GM12891 (cell line): Measurements from ENCODE around the gene RGS3.

ENCODE experiments used
- DNase-seq: peaks from one replicate; pipeline ENCODE4 v3.0.0; 2011; ENCODE audit warnings: low spot score; ENCODE audit not compliant: insufficient read length
- FAIRE-seq: peaks from 2 replicates; lab custom pipeline; 2011; peaks lifted over from hg19 to GRCh38; lab: Jason Lieb, UNC
- PAX5 ChIP-seq: IDR thresholded peaks from 2 replicates; pipeline ENCODE4 v1.6.1; 2011; ENCODE audit warnings: low read length, moderate library complexity, mild to moderate bottlenecking; ENCODE audit not compliant: insufficient read depth, severe bottlenecking
- POLR2A ChIP-seq: IDR thresholded peaks from 2 replicates; pipeline ENCODE4 v1.6.1; 2011; ENCODE audit warnings: low read depth, low read length, control low read depth
- POLR2AphosphoS5 ChIP-seq: IDR thresholded peaks from 2 replicates; pipeline ENCODE4 v1.6.1; 2011; ENCODE audit warnings: low read depth, low read length, control low read depth
- POU2F2 ChIP-seq: IDR thresholded peaks from 2 replicates; pipeline ENCODE4 v1.6.1; 2011; ENCODE audit warnings: low read depth, mild to moderate bottlenecking, control low read depth, low read length, moderate library complexity
- SPI1 ChIP-seq: IDR thresholded peaks from 2 replicates; pipeline ENCODE4 v1.6.1; 2011; ENCODE audit warnings: low read depth, low read length, control low read depth
- TAF1 ChIP-seq: IDR thresholded peaks from 2 replicates; pipeline ENCODE4 v1.6.1; 2011; ENCODE audit warnings: low read depth, low read length, control low read depth

RGS3 gene

DNA sequence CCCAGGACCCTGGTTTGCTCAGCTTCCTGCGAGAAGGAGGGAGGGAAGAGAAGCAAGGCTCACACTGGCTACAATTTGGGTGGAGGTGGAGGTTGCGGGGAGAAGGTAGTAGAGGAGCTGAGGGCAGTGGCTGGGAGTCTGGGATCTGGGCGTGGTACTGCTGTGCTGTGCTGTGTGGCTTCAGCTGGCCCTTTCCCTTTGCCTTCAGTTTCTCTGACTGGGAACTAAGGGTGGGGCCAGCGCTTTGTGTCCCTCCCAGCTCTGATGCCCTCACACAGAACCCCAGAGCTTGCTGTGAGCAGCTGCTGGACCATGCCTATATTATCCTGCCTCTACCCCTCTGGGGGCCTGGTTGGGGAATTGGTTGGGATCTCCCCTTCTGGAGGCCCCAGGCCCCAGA is 60.9 kb downstream of the RGS3 start:
- no peak for FAIRE-seq
- TF ChIP-seq TAF1 (no peak), POLR2AphosphoS5 (no peak), SPI1 (no peak), POLR2A (no peak), POU2F2 (no peak), PAX5 (no peak)
- no peak for DNase-seq

GRCh38 chr9:113525205-113525604 is 61.7 kb downstream of the RGS3 start:
- TF ChIP-seq POLR2AphosphoS5 (no peak), SPI1 (no peak), PAX5 (no peak), POU2F2 (no peak), POLR2A (no peak), TAF1 (no peak)
- FAIRE-seq = no peak

GRCh38 chr9:113525831-113526230 is 62.3 kb downstream of the RGS3 start:
- DNase-seq = no peak
- TF ChIP-seq TAF1 = no peak
- no peak for TF ChIP-seq SPI1
- no peak for TF ChIP-seq POU2F2
- TF ChIP-seq PAX5 = no peak
- no peak for TF ChIP-seq POLR2AphosphoS5
- TF ChIP-seq POLR2A = no peak
- no peak for FAIRE-seq

More at GRCh38 chr9:113525205-113525604, 61.7 kb downstream of the RGS3 start:
- DNase-seq = no peak

DNA sequence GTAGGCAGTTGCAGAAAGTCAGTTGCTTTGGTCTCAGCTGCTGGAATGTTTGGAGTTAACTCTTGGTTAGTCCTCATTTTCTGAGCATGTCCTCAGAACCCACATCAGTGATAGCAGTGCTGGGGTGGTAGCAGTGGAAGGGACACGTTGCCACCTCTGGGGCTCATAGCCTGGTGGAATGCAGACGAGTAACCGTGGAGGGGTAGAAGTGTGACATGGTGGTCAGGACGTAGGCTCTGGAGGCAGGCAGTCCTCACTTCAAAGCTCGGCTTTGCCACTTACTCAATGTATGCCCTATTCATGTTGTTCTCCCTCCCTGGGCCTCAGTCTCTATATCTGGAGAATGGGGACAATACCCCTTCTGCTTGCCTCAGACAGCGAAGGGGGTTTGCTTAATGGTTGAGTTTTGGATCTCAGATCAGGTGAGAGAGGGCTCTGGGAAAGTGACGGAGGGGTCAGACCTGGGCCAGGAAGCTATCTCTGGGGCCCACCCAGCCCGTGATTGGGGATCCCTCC is 62.8 kb downstream of the RGS3 start:
- no peak for DNase-seq
- TF ChIP-seq POLR2A = no peak
- TF ChIP-seq POLR2AphosphoS5 = no peak
- TF ChIP-seq POU2F2 = no peak
- no peak for TF ChIP-seq SPI1
- no peak for FAIRE-seq

- no peak for DNase-seq
- no peak for TF ChIP-seq POLR2A
- TF ChIP-seq PAX5 = no peak
- no peak for TF ChIP-seq TAF1
- no peak for TF ChIP-seq POU2F2
- TF ChIP-seq SPI1 = no peak
- TF ChIP-seq POLR2AphosphoS5 = no peak
- no peak for FAIRE-seq
These were observed 63.3 kb downstream of the RGS3 start for GRCh38 chr9:113526841-113527240.

GRCh38 chr9:113528088-113528487 is 64.6 kb downstream of the RGS3 start:
- TF ChIP-seq POLR2AphosphoS5 (no peak), TAF1 (no peak)
- DNase-seq = no peak
- no peak for FAIRE-seq

DNA sequence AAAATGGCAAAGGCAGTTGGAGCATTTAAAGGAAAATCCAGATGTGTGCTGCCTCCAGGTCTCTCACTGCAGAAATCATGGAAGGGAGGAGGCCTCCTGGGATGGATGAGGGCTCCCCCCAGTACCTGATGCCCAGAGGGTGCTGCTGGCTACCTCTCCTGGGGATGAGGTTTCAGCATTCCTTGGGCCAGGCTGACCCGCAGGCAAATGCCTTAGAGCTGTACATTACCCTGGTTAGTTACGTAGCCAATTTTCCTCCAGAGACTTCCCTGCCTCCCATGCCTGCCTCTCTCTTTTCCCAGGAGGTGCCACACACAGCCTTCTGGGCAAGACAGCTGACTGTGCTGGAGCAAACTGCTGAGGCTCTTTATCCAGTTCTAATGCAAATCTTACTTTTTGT is 65.3 kb downstream of the RGS3 start:
- FAIRE-seq = no peak
- TF ChIP-seq TAF1 (no peak), POU2F2 (no peak)

DNA sequence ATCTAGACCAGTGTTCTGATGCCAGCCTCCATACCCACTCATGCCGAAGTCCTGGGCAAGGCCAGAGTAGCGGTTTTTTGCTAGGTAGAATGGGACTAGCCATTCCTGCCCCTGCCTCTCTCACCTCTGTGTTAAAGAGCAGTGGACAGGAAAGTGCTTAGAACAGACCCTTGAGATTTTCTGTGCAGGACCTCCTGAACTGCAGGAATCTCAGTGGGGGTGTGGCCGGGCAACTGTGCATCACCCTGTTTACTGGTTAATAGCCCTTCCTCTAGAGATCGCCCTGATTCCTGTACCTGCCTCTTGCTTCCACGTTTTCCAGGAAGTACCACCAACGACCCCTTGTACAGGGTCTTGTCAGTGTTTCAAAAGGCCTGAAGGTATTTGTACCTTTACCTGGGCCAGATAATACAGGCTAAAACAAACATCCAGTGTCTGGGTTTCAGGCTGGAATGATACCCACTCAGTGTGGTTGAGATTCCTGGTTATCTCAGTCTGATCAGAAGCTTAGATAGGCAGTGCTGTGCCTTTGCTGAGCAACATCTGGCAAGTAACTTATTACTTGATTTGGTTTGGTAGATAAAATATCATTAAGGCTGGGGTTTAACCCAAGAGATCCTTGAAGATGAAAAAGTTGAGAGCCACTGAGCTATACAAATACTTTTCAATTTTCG is 65.9 kb downstream of the RGS3 start:
- TF ChIP-seq PAX5 = no peak
- no peak for TF ChIP-seq TAF1
- TF ChIP-seq POU2F2 = no peak
- TF ChIP-seq POLR2A = no peak
- TF ChIP-seq POLR2AphosphoS5 = no peak
- no peak for TF ChIP-seq SPI1
- no peak for FAIRE-seq
- DNase-seq = no peak

More for the DNA sequence above, 65.3 kb downstream of the RGS3 start:
- DNase-seq = no peak

DNA sequence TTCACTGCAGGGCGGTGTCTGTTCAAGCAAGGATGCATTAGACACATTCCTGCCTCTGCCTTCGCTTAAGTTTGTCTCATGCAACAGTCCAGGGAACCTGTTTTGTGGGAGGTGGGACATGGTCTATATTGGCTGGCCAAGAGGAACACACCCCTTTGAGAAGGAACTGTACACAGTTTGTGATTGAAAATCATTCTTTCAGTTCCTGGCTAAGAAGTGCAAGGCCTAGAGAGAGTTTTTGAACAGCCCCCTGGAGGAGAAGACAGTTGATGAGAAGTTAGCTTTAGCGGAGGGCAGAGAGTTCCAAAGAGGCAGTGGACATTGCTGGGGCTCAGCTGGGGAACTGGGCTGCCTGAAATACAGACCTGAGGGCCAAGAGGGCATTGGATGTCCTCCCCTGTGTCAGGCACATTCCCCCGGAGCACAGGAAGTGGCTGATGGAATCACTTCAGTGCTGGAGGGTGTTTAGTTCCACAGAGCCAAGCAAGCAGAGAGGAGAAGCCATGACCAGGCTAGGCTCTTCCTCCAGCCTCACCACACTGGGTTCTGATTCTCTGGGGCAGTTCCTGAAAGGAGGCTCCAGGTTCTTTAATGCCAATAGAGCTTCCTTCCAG is 66.6 kb downstream of the RGS3 start:
- DNase-seq (no peak), FAIRE-seq (no peak)
- no peak for TF ChIP-seq TAF1
- no peak for TF ChIP-seq POU2F2
- TF ChIP-seq PAX5 = no peak
- TF ChIP-seq POLR2A = no peak
- no peak for TF ChIP-seq SPI1
- TF ChIP-seq POLR2AphosphoS5 = no peak

DNA sequence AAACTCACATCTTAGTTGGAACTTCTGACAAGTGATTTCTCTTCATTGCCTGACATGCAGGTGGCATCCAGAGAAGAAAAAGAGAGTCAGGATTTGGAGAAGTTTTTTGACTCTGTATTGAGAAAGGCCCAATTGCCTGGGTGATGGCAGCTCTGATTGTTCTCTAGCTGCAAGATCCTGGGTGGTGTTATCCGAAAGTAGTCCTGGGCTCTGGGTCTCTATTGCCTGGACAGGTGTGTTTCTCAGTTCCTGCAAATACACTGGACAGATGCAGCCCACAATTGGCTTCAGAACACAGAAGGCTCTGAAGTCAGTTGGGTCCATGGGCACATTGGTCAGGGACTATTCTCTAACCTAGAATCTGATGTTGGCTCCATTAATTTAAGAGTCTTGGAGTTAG is 67.4 kb downstream of the RGS3 start:
- no peak for DNase-seq
- TF ChIP-seq PAX5 (no peak), POU2F2 (no peak), POLR2A (no peak), TAF1 (no peak), POLR2AphosphoS5 (no peak), SPI1 (no peak)
- no peak for FAIRE-seq
